Mesendoderm (in vitro differentiated cells): ENCODE measurements around the gene ALDH3B1.

ENCODE experiments used
- DNase-seq: peaks from one replicate; pipeline ENCODE4 v3.0.0; 2013
- H2AK5ac ChIP-seq: 2 replicates; pipeline ENCODE4 v1.6.1; 2013; ENCODE audit warnings: low read length, inconsistent platforms
- H2BK120ac ChIP-seq: 2 replicates; pipeline ENCODE4 v1.6.1; 2013; ENCODE audit warnings: low read depth, mild to moderate bottlenecking, low read length, moderate library complexity, mixed read lengths
- H2BK15ac ChIP-seq: replicated peaks from 2 replicates; pipeline ENCODE4 v1.6.1; 2013; ENCODE audit warnings: low read depth, mild to moderate bottlenecking, moderate library complexity
- H2BK5ac ChIP-seq: 2 replicates; pipeline ENCODE4 v1.6.1; 2013; ENCODE audit warnings: low read length, inconsistent platforms
- H3K18ac ChIP-seq: 2 replicates; pipeline ENCODE4 v1.6.1; 2013; ENCODE audit warnings: mild to moderate bottlenecking, low read length, mixed read lengths
- H3K23ac ChIP-seq: one replicate; pipeline ENCODE4 v1.6.1; 2013; ENCODE audit warnings: low read length
- H3K27ac ChIP-seq: 2 replicates; pipeline ENCODE4 v1.5.1; 2013; ENCODE audit warnings: low read depth, mild to moderate bottlenecking, inconsistent platforms, low read length, moderate library complexity
- H3K27me3 ChIP-seq: 2 replicates; pipeline ENCODE4 v1.6.1; 2013; ENCODE audit warnings: low read length, control low read depth, mild to moderate bottlenecking, inconsistent platforms; ENCODE audit not compliant: insufficient read depth, poor library complexity
- H3K36me3 ChIP-seq: 2 replicates; pipeline ENCODE4 v1.6.1; 2013; ENCODE audit warnings: low read length, inconsistent platforms; ENCODE audit not compliant: control insufficient read depth, insufficient read depth
- H3K4ac ChIP-seq: one replicate; pipeline ENCODE4 v1.6.1; 2013; ENCODE audit warnings: low read depth, mild to moderate bottlenecking, low read length, moderate library complexity
- H3K4me1 ChIP-seq: 2 replicates; pipeline ENCODE4 v1.6.1; 2013; ENCODE audit warnings: low read depth, low read length, inconsistent platforms; ENCODE audit not compliant: control insufficient read depth
- H3K4me2 ChIP-seq: 2 replicates; pipeline ENCODE4 v1.6.1; 2013; ENCODE audit warnings: low read length
- H3K4me3 ChIP-seq: 2 replicates; pipeline ENCODE4 v1.5.1; 2013; ENCODE audit warnings: mild to moderate bottlenecking, low read length
- H3K56ac ChIP-seq: one replicate; pipeline ENCODE4 v1.6.1; 2013; ENCODE audit warnings: low read length
- H3K79me1 ChIP-seq: 2 replicates; pipeline ENCODE4 v1.6.1; 2013; ENCODE audit warnings: low read length, inconsistent platforms
- H3K79me2 ChIP-seq: 2 replicates; pipeline ENCODE4 v1.6.1; 2013; ENCODE audit warnings: mild to moderate bottlenecking, low read length; ENCODE audit not compliant: control insufficient read depth, insufficient read depth
- H3K9ac ChIP-seq: 2 replicates; pipeline ENCODE4 v1.6.1; 2013; ENCODE audit warnings: low read length, inconsistent platforms
- H4K5ac ChIP-seq: one replicate; pipeline ENCODE4 v1.6.1; 2013; ENCODE audit warnings: low read length
- H4K8ac ChIP-seq: one replicate; pipeline ENCODE4 v1.6.1; 2013; ENCODE audit warnings: low read depth, mild to moderate bottlenecking, control low read depth, low read length, moderate library complexity
- WGBS: extraction: QIAGEN DNeasy Blood & Tissue Kit; methylation state at CpG from one replicate; pipeline ENCODE4 v1.1.7; 2013; ENCODE audit warnings: low lambda C conversion rate, missing lambda C conversion rate; ENCODE audit not compliant: insufficient coverage; ENCODE audit errors: extremely low coverage; 5-methylcytosine and 5-hydroxymethylcytosine counted together

Gene ALDH3B1

DNA sequence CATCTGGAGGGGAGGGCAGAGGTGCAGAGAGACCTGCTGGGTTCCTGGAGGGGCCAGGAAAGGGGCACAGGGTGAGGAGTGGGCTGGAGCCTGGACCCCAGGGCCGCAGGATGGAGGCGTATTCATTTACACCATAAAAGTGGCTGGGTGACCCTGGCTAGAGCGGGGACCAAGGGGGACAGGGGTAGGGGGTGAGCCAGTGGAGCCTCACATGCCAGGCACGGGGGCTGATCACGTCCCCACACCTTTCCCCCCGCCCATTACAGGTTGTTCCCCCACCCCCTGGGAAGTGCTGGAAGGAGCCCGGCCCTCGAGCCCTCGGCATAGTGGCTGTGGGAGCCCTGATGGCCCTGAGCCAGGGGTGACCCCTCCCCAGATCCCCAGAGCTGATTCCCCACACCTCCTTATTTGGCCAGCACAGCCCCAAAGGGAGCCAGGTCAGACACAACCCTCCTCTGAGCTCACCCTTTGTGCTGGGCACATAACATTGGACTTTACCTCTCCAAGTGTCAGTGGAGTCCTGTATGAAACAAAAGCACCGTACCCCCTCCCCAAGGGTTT is 29.5 kb downstream of the ALDH3B1 start:
- Histone ChIP-seq H2BK5ac (no peak overlapping the region), H3K4me2 (peak overlapping the region; percentile 41), H3K9ac (peak overlapping the region; percentile 54), H3K4me1 (peaks cover 5% of the 10 kb centered on the region), H3K27ac (peak overlapping the region; percentile 59), H3K56ac (peak overlapping the region; percentile 80), H4K8ac (no peak overlapping the region), H4K5ac (no peak overlapping the region), H2BK120ac (no peak overlapping the region), H3K4ac (no peak overlapping the region), H3K79me1 (no peaks in the 10 kb centered on the region), H2AK5ac (peak overlapping the region; percentile 10), H3K36me3 (no peaks in the 10 kb centered on the region), H2BK15ac (no peak overlapping the region), H3K79me2 (no peaks in the 10 kb centered on the region), H3K4me3 (no peak overlapping the region), H3K18ac (peak overlapping the region; percentile 24), H3K27me3 (no peaks in the 10 kb centered on the region), H3K23ac (no peak overlapping the region)
- WGBS = no CpG with 5 or more reads among the region's 10 CpGs
- DNase-seq = no peak

DNA sequence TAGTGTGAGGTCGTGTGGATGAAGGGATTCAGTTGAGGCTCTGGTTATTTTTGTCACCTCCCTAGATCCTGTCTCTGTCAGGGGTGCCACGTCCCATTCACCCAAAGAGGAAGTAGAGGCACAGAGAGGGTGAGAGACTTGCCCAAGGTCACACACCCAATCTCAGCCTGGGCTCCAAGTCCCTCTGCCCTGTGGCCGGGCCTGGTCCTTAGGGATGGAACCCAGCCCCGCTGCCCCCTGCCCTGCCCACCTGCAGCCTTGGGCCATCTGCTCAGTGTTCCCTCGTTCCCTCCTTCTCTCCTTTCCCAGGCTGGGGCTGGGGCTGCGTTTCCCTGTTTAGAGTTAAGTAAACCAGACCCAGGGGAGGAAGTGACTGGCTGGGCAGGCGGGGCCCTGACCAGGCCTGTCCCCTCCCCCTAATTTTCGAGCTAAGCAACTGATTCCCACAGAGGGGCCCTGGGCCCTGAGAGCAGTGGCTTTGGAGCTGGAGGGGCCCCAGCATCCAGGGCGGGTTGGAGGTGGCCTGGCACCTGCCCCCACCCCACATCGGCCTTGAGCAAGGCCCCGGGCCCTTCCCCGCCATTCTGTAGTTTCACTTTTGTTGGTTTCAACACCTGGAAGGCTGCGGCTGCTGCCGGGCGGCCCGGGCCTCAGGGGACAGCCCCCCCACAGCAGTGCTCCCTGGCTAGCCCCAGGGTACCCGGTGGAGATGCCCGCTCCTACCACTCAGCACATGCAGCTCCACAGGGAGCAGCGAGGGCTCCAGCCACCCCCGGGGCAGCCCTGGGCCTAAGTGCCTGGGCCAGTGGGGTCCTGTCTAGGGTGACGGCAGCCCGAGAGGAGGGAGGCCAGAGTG is 30.2 kb downstream of the ALDH3B1 start:
- WGBS = no CpG with 5 or more reads among the region's 22 CpGs
- peak overlapping the region; percentile 59 for H3K9ac ChIP-seq
- H2BK5ac ChIP-seq = peak overlapping the region; percentile 73
- peak overlapping the region; percentile 84 for H3K56ac ChIP-seq
- no peak overlapping the region for H2BK15ac ChIP-seq
- H4K8ac ChIP-seq = no peak overlapping the region
- peak overlapping the region; percentile 8 for H3K18ac ChIP-seq
- DNase-seq = peak; percentile 84
- H2AK5ac ChIP-seq = peak overlapping the region; percentile 10
- H3K4me1 ChIP-seq = peaks cover 5% of the 10 kb centered on the region
- H3K4ac ChIP-seq = peak overlapping the region; percentile 43
- H3K79me1 ChIP-seq = no peaks in the 10 kb centered on the region
- H3K23ac ChIP-seq = no peak overlapping the region
- peak overlapping the region; percentile 59 for H3K27ac ChIP-seq
- no peaks in the 10 kb centered on the region for H3K36me3 ChIP-seq
- H3K79me2 ChIP-seq = no peaks in the 10 kb centered on the region
- no peak overlapping the region for H4K5ac ChIP-seq
- H2BK120ac ChIP-seq = no peak overlapping the region
- H3K4me3 ChIP-seq = no peak overlapping the region
- H3K4me2 ChIP-seq = peak overlapping the region; percentile 8
- no peaks in the 10 kb centered on the region for H3K27me3 ChIP-seq

DNA sequence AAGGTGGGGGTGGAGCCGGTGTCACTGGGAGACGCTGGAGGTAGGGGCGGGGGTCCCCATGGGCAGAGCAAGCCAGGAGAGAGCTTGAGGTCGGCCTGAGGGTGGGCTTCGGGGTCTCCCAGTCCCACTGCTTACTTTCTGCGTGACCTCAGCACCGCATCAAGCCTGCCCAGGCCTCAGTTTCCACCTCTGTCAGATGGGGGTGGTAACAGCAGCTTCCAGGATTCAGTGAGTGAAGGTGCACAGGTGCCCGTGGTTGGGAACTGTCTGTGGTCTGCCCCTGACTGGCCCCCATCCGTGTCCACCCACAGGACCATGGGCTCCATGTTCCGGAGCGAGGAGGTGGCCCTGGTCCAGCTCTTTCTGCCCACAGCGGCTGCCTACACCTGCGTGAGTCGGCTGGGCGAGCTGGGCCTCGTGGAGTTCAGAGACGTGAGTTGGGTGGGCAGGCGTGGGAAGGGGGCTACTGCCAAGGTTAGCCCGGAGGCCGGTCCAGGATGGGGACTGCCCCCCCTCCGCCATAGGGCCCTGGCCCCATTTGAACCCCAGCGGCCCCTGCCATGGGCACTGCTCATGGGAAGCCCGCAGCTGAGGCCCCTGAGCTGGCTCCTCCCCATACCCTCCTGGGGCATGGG is 30.9 kb downstream of the ALDH3B1 start:
- Histone ChIP-seq H3K79me2 (no peaks in the 10 kb centered on the region), H3K9ac (peak overlapping the region; percentile 59), H3K79me1 (no peaks in the 10 kb centered on the region), H3K56ac (peak overlapping the region; percentile 84), H3K27ac (no peak overlapping the region), H3K27me3 (no peaks in the 10 kb centered on the region), H3K4ac (no peak overlapping the region), H3K23ac (no peak overlapping the region), H2BK5ac (no peak overlapping the region), H3K36me3 (no peaks in the 10 kb centered on the region), H3K4me2 (no peak overlapping the region), H4K8ac (no peak overlapping the region), H3K4me1 (peaks cover 5% of the 10 kb centered on the region), H3K18ac (no peak overlapping the region), H3K4me3 (no peak overlapping the region), H2BK120ac (no peak overlapping the region), H2BK15ac (no peak overlapping the region), H4K5ac (no peak overlapping the region), H2AK5ac (no peak overlapping the region)
- DNase-seq = no peak
- no CpG with 5 or more reads among the region's 23 CpGs for WGBS

DNA sequence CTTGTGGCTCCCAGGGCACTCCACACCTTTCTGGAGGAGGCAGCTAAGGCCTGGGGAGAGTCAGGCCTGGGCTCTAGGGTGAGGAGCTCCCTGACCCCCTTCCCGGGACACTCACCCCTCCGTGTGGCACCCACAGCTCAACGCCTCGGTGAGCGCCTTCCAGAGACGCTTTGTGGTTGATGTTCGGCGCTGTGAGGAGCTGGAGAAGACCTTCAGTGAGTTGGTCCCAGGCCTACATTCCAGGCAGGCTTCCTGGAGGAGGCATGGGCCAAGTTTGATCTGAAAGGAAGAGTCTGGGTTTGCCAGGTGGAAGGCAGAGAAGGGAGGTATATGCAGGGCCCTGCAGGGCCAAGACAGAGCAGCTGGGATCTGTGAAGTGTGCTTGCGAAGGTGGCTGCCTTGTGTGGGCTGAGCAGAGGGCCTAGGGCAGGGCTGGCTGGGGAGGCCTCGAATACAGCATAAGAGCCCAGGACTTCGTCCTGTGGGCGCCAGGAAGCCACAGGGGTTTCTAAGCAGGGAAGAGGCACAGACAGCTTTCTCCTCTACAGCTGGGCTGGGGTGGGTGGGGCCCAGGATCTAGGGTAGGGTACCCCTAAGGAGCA is 31.6 kb downstream of the ALDH3B1 start:
- Histone ChIP-seq H2BK15ac (no peak overlapping the region), H2BK5ac (no peak overlapping the region), H3K4me1 (peaks cover 5% of the 10 kb centered on the region), H2AK5ac (no peak overlapping the region), H3K9ac (no peak overlapping the region), H3K27ac (no peak overlapping the region), H3K79me1 (no peaks in the 10 kb centered on the region), H4K5ac (no peak overlapping the region), H3K4me2 (no peak overlapping the region), H3K56ac (no peak overlapping the region), H4K8ac (no peak overlapping the region), H3K23ac (no peak overlapping the region), H3K36me3 (no peaks in the 10 kb centered on the region), H3K79me2 (no peaks in the 10 kb centered on the region), H3K4me3 (no peak overlapping the region), H3K27me3 (no peaks in the 10 kb centered on the region), H3K18ac (no peak overlapping the region), H2BK120ac (no peak overlapping the region), H3K4ac (no peak overlapping the region)
- DNase-seq = no peak
- WGBS = no CpG with 5 or more reads among the region's 12 CpGs

DNA sequence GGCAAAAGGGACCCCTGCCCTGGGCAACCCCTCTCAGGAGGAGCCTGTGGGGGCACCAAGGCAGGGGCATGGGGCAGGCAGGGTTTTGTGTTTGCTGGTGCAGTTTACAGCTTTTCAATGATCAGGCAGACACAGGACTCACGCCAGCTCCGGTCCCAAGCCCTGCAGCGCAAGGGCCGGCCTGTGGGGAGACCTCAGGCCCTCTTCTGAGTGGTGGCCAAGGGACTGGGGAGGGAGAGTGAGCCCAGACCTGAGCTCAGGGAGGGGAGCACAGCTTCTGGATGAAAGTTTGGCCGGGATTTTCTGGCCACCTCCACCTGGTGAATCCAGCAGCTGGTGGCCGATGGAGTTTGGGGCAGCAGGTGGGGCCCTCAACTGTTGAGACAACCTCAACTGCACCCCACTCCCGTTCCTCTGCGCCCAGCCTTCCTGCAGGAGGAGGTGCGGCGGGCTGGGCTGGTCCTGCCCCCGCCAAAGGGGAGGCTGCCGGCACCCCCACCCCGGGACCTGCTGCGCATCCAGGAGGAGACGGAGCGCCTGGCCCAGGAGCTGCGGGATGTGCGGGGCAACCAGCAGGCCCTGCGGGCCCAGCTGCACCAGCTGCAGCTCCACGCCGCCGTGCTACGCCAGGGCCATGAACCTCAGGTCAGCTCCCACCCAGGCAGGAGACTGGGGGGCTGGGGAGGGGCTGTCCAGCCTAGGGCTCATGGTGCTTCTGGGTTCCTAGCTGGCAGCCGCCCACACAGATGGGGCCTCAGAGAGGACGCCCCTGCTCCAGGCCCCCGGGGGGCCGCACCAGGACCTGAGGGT is 32.3 kb downstream of the ALDH3B1 start:
- H3K4me1 ChIP-seq = peaks cover 5% of the 10 kb centered on the region
- no peaks in the 10 kb centered on the region for H3K79me1 ChIP-seq
- H3K4ac ChIP-seq = no peak overlapping the region
- H3K9ac ChIP-seq = no peak overlapping the region
- no peak overlapping the region for H4K8ac ChIP-seq
- H3K18ac ChIP-seq = no peak overlapping the region
- no peaks in the 10 kb centered on the region for H3K36me3 ChIP-seq
- DNase-seq = no peak
- H2BK5ac ChIP-seq = no peak overlapping the region
- H3K79me2 ChIP-seq = no peaks in the 10 kb centered on the region
- H3K4me3 ChIP-seq = no peak overlapping the region
- H3K23ac ChIP-seq = no peak overlapping the region
- no peak overlapping the region for H4K5ac ChIP-seq
- no peak overlapping the region for H2BK120ac ChIP-seq
- no peak overlapping the region for H2BK15ac ChIP-seq
- H2AK5ac ChIP-seq = no peak overlapping the region
- no peak overlapping the region for H3K56ac ChIP-seq
- no peaks in the 10 kb centered on the region for H3K27me3 ChIP-seq
- no peak overlapping the region for H3K4me2 ChIP-seq
- H3K27ac ChIP-seq = no peak overlapping the region
- WGBS = no CpG with 5 or more reads among the region's 27 CpGs
